ENCODE measurements around the gene ANKUB1. TPM values are rescaled to one million over a fixed set of nuclear protein-coding genes. Genes with fewer than 3 reads are reported as not detected.
A peak's percentile ranks its signal among the peaks of the same experiment; 100 is the strongest.

Gene ANKUB1
- total and polyA plus RNA-seq, 8 donors = not detected

DNA sequence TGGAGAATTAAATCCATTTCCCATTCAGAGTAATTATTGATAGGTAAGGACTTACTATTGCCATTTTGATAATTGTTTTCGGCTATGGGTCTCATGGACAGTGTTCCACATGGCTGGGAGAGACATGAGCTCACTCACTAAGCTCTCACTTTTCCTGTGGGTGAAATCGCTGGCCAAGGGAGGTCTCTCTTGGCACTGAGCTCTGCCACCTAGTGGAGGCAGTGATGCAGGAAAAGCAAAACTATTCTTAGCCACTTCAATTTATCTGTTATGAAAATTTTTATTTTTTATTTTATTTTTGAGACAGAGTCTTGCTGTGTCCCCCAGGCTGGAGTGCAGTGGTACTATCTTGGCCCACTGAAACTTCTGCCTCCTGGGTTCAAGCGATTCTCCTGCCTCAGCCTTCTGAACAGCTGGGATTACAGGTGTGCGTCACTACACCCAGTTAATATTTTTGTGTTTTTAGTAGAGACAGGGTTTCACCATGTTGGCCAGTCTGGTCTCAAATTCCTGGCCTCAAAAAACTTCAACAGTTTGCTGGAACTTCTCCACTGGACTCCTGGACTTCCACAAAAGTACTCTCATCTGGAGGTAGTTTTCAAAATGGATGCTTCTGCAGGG lies 16.0 kb upstream of the ANKUB1 start:
- H3K27ac ChIP-seq = no peak overlapping the region
- no peak for TF ChIP-seq EP300 (IDR thresholded peaks at IDR 0.05)
- TF ChIP-seq POLR2AphosphoS5 (IDR thresholded peaks at IDR 0.05) = peak in 1 of 3 donors; percentile 30
- TF ChIP-seq POLR2A (IDR thresholded peaks at IDR 0.05) = no peak
- TF ChIP-seq, protein P1, sequence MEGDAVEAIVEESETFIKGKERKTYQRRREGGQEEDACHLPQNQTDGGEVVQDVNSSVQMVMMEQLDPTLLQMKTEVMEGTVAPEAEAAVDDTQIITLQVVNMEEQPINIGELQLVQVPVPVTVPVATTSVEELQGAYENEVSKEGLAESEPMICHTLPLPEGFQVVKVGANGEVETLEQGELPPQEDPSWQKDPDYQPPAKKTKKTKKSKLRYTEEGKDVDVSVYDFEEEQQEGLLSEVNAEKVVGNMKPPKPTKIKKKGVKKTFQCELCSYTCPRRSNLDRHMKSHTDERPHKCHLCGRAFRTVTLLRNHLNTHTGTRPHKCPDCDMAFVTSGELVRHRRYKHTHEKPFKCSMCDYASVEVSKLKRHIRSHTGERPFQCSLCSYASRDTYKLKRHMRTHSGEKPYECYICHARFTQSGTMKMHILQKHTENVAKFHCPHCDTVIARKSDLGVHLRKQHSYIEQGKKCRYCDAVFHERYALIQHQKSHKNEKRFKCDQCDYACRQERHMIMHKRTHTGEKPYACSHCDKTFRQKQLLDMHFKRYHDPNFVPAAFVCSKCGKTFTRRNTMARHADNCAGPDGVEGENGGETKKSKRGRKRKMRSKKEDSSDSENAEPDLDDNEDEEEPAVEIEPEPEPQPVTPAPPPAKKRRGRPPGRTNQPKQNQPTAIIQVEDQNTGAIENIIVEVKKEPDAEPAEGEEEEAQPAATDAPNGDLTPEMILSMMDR (IDR thresholded peaks at IDR 0.05) = peak in 5 of 7 experiments; percentile 49 to 78 (median 70)
- intact Hi-C loops (cut with DNase I; ENCODE audit: low total_unique reads) = no loop called here
- 25 to 32% (median 29%) methylated on average over 4 of the region's 4 CpGs for WGBS, 5 donors
- H3K27me3 ChIP-seq = no peaks in the 10 kb centered on the region
- H3K9me3 ChIP-seq = no peaks in the 10 kb centered on the region
- no peaks in the 10 kb centered on the region for H3K36me3 ChIP-seq
- no peak overlapping the region for H3K4me3 ChIP-seq
- DNase-seq = peak; percentile 73 to 89
- H3K4me1 ChIP-seq = peaks cover 0 to 14% (median 5%) of the 10 kb centered on the region in 4 donors

DNA sequence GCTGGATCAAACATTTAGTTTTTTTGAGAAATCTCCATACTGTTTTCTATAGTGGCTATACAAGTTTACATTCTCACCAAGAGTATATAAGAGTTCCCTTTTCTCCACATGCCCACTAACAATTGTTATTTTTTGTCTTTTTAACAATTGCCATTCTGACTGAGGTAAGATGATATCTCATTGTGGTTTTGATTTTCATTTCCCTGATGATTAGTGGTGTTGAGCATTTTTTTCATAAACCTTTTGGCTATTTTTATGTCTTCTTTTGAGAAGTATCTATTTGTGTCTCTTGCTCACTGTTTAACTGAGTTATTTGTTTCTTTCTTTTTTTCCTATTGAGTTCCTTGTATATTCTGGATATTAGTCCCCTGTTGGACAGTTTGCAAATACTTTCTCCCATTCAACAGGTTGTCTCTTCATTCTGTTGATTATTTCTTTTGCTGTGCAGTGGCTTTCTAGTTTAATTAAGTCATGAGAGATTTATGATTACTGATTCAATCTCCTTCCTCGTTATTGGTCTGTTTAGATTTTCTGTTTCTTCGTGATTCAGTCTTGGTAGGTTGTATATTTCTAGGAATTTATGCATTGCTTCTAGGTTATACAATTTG lies 13.9 kb upstream of the ANKUB1 start:
- Histone ChIP-seq H3K9me3 (no peaks in the 10 kb centered on the region), H3K4me1 (peaks cover 0 to 8% (median 2%) of the 10 kb centered on the region in 4 donors), H3K36me3 (no peaks in the 10 kb centered on the region), H3K27me3 (no peaks in the 10 kb centered on the region), H3K27ac (no peak overlapping the region), H3K4me3 (no peak overlapping the region)
- intact Hi-C loops (cut with DNase I; ENCODE audit: low total_unique reads) = no loop called here
- DNase-seq = no peak
- TF ChIP-seq, protein P1 (IDR thresholded peaks at IDR 0.05) = no peak
- TF ChIP-seq POLR2A (IDR thresholded peaks at IDR 0.05) (no peak), POLR2AphosphoS5 (IDR thresholded peaks at IDR 0.05) (no peak), EP300 (IDR thresholded peaks at IDR 0.05) (no peak)
- 59 to 77% (median 67%) methylated on average over 2 of the region's 2 CpGs for WGBS, 5 donors

- H3K9me3 ChIP-seq = no peaks in the 10 kb centered on the region
- H3K27ac ChIP-seq = no peak overlapping the region
- intact Hi-C loops (cut with DNase I; ENCODE audit: low total_unique reads) = no loop called here
- H3K4me3 ChIP-seq = no peak overlapping the region
- 26 to 50% (median 40%) methylated on average over 5 of the region's 5 CpGs for WGBS, 5 donors
- no peak for DNase-seq
- H3K4me1 ChIP-seq = no peaks in the 10 kb centered on the region
- TF ChIP-seq POLR2AphosphoS5 (IDR thresholded peaks at IDR 0.05) = no peak
- TF ChIP-seq, protein P1 (IDR thresholded peaks at IDR 0.05) = no peak
- TF ChIP-seq EP300 (IDR thresholded peaks at IDR 0.05) = no peak
- TF ChIP-seq POLR2A (IDR thresholded peaks at IDR 0.05) = no peak
- H3K27me3 ChIP-seq = no peaks in the 10 kb centered on the region
- no peaks in the 10 kb centered on the region for H3K36me3 ChIP-seq
These were observed 9.3 kb upstream of the ANKUB1 start for GRCh38 chr3:149801639-149802038.

DNA sequence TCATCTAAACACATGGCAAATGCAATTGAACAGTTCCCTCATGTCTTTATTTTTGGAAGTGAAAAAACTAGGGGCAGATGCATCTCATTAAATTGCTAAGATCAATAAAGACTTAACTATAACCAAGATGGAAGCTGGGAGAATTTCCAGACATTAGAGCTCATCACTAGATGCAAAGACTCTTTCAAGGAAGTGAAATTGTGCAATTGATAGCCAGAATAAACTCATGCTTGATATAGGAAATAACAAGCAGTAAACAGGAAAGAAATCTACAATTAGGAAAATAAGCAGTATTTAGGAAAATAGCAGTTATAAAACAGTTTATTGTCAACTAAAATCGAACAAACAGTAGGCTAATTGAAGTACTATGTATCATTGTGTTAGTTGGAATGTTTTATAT lies 8.8 kb upstream of the ANKUB1 start:
- Histone ChIP-seq H3K27ac (no peak overlapping the region), H3K36me3 (no peaks in the 10 kb centered on the region), H3K9me3 (no peaks in the 10 kb centered on the region), H3K4me3 (no peak overlapping the region), H3K4me1 (no peaks in the 10 kb centered on the region), H3K27me3 (no peaks in the 10 kb centered on the region)
- 42 to 73% (median 52%) methylated on average over 1 of the region's 1 CpG for WGBS, 5 donors
- intact Hi-C loops (cut with DNase I; ENCODE audit: low total_unique reads) = no loop called here
- DNase-seq = no peak
- TF ChIP-seq, protein P1 (IDR thresholded peaks at IDR 0.05) = no peak
- TF ChIP-seq POLR2AphosphoS5 (IDR thresholded peaks at IDR 0.05) = no peak
- TF ChIP-seq EP300 (IDR thresholded peaks at IDR 0.05) = no peak
- no peak for TF ChIP-seq POLR2A (IDR thresholded peaks at IDR 0.05)
